ENCODE data around the gene CCDC158. TPM values are rescaled to one million over a fixed set of nuclear protein-coding genes. Genes with fewer than 3 reads are reported as not detected.

The CCDC158 gene
- total and polyA plus RNA-seq, 7 experiments from 2014 or later, result not detected

DNA sequence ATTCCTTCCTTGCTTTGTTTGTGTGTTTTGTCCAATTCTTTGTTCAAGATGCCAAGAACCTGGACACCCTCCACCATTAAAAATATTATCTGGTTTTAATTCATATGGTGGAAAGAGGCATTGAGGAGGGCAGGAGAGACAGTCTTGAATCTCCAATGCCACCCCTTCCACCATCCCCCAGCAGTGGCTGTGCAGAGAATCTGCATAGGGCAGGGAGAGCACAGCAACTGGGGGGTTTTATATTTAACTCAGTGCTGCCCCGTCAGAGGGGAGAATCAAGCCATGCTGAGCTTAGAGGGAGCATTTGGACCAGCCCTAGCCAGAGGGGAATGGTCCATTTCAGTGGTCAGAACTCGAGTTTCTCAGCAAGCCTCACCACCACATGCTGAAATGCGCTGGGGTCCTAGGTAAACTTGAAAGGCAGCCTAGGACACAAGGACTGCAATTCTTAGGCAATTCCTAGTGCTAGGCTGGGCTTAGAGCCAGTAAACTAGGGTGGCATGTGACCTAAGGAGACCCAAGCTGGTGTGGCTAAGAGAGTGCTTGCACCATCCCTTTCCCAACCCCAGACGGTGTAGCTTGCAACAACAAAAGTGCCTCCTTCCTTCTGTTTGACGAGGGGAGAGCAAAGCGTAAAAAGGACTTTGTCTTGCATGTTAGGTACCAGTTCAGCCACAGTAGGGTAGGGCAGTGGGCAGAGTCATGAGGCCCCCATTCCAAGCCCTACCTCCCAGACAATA lies 34.2 kb downstream of the CCDC158 start:
- H3K4me1 Mint-ChIP-seq, result peaks cover 0 to 5% (median 0%) of the 10 kb centered on the region in 7 donors
- no peak for DNase-seq
- no peak overlapping the region for H3K4me3 Mint-ChIP-seq
- H3K27ac ChIP-seq (ENCODE audit: low read depth, low read length), result no peak overlapping the region
- intact Hi-C loops (cut with micrococcal nuclease), result no loop called here
- POLR2A ChIA-PET, result no interaction called here
- H3K27ac Mint-ChIP-seq, result no peak overlapping the region
- no peaks in the 10 kb centered on the region for H3K36me3 ChIP-seq (ENCODE audit: control insufficient read depth in 2 of 3, insufficient read depth in 3 of 3, low read length in 3 of 3)
- CTCF ChIA-PET, result interaction anchor here (1.5 kb wide), 1 partner anchor 9 kb away, joined by 4 read pairs; no protein-coding TSS in a partner anchor
- H3K9me3 Mint-ChIP-seq, result peaks cover 4 to 29% (median 18%) of the 10 kb centered on the region in 11 donors
- H3K9me3 ChIP-seq (ENCODE audit: control insufficient read depth in 2 of 3, low read length in 3 of 3), result no peaks in the 10 kb centered on the region
- no peak for ATAC-seq
- peaks cover 0 to 13% (median 0%) of the 10 kb centered on the region in 5 donors for H3K36me3 Mint-ChIP-seq
- H3K4me3 ChIP-seq (ENCODE audit: low read length), result no peak overlapping the region
- H3K27me3 ChIP-seq (ENCODE audit: control insufficient read depth in 2 of 2, insufficient read depth in 2 of 2, low read length in 2 of 2), result no peaks in the 10 kb centered on the region
- H3K4me1 ChIP-seq (ENCODE audit: control insufficient read depth in 2 of 2, insufficient read depth in 2 of 2, low read length in 2 of 2), result no peaks in the 10 kb centered on the region
- H3K27me3 Mint-ChIP-seq, result peaks cover 20 to 52% (median 36%) of the 10 kb centered on the region in 5 donors

DNA sequence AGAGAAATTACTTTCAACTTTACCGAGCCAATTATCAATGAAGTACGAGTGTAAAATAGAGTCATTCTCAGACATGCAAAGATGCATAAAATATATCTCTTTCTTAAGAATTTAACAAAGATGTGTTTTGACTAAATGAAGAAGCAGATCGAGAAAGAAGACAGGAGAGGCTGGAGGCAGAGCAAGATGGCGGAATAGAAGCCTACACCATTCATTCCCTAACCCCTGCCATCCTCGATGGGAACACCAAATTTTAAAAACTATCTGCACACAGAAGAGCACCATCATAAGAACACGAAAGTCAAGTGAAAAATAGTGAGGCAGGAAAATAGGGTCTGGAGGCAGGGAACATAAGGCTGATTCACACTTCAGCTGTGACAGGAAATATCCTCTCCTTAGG lies 35.0 kb downstream of the CCDC158 start:
- Histone ChIP-seq H3K36me3 (ENCODE audit: control insufficient read depth in 2 of 3, insufficient read depth in 3 of 3, low read length in 3 of 3) (no peaks in the 10 kb centered on the region), H3K4me1 (ENCODE audit: control insufficient read depth in 2 of 2, insufficient read depth in 2 of 2, low read length in 2 of 2) (no peaks in the 10 kb centered on the region), H3K27me3 (ENCODE audit: control insufficient read depth in 2 of 2, insufficient read depth in 2 of 2, low read length in 2 of 2) (no peaks in the 10 kb centered on the region), H3K9me3 (ENCODE audit: control insufficient read depth in 2 of 3, low read length in 3 of 3) (no peaks in the 10 kb centered on the region), H3K27ac (ENCODE audit: low read depth, low read length) (no peak overlapping the region), H3K4me3 (ENCODE audit: low read length) (no peak overlapping the region)
- intact Hi-C loops (cut with micrococcal nuclease), result no loop called here
- ATAC-seq (no peak), DNase-seq (no peak)
- H3K27me3 Mint-ChIP-seq, result peaks cover 17 to 45% (median 36%) of the 10 kb centered on the region in 5 donors
- H3K4me3 Mint-ChIP-seq, result no peak overlapping the region
- peaks cover 0 to 13% (median 0%) of the 10 kb centered on the region in 5 donors for H3K36me3 Mint-ChIP-seq
- ChIA-PET CTCF (no interaction called here), POLR2A (no interaction called here)
- H3K9me3 Mint-ChIP-seq, result peaks cover 4 to 28% (median 18%) of the 10 kb centered on the region in 11 donors
- no peak overlapping the region for H3K27ac Mint-ChIP-seq
- H3K4me1 Mint-ChIP-seq, result peaks cover 0 to 5% (median 0%) of the 10 kb centered on the region in 7 donors

DNA sequence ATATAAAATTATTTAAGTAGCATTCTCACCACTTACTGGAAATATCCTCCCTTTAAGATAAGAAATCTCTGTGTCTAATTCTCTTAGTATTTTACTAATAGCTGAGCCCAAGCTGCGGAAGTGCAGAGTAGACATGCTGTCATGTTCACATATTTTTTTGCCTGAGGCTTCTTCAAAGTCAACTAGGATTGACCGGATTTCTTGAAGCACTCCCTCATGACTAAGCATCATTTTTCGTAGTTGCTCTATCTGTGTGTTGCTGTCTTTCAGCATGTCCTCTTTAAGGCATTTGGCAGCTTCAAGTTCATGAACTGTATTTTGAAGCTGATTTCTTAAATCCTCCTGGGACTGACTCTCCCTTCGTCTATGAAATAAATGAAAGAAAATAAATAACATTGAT lies 36.9 kb downstream of the CCDC158 start:
- H3K36me3 Mint-ChIP-seq, result peaks cover 0 to 7% (median 0%) of the 10 kb centered on the region in 5 donors
- intact Hi-C loops (cut with micrococcal nuclease), result loop anchor here in 1 of 2 donors (1.0 kb wide), 1 partner anchor 13 kb away; no protein-coding TSS in a partner anchor

DNA sequence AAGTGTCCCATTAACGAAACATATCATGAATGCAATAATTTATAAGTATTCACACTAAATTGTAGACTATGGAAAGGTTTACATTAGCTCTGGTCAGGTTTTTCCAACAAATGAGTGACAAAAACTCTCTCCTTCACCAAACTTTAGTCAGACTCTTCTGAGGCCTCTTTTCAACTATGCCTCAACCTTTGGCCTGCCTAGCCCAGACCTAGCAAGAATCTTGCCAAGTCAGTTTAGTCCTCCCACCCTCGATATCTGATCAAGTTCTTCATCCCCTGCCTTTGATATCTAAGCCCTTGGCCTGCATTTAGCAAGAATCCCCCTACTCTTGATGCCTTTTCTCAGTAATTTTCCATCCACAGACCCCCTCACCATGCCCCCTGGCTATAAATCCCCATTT lies 37.9 kb downstream of the CCDC158 start:
- no peak for ATAC-seq
- Histone ChIP-seq H3K27ac (ENCODE audit: low read depth, low read length) (no peak overlapping the region), H3K36me3 (ENCODE audit: control insufficient read depth in 2 of 3, insufficient read depth in 3 of 3, low read length in 3 of 3) (no peaks in the 10 kb centered on the region), H3K27me3 (ENCODE audit: control insufficient read depth in 2 of 2, insufficient read depth in 2 of 2, low read length in 2 of 2) (no peaks in the 10 kb centered on the region), H3K9me3 (ENCODE audit: control insufficient read depth in 2 of 3, low read length in 3 of 3) (no peaks in the 10 kb centered on the region), H3K4me3 (ENCODE audit: low read length) (no peak overlapping the region), H3K4me1 (ENCODE audit: control insufficient read depth in 2 of 2, insufficient read depth in 2 of 2, low read length in 2 of 2) (no peaks in the 10 kb centered on the region)
- peaks cover 0 to 13% (median 0%) of the 10 kb centered on the region in 11 donors for H3K9me3 Mint-ChIP-seq
- ChIA-PET CTCF (no interaction called here), POLR2A (no interaction called here)
- H3K36me3 Mint-ChIP-seq, result no peaks in the 10 kb centered on the region
- H3K27ac Mint-ChIP-seq, result no peak overlapping the region
- peaks cover 0 to 5% (median 0%) of the 10 kb centered on the region in 7 donors for H3K4me1 Mint-ChIP-seq
- H3K27me3 Mint-ChIP-seq, result peaks cover 8 to 19% (median 14%) of the 10 kb centered on the region in 5 donors
- DNase-seq, result no peak
- intact Hi-C loops (cut with micrococcal nuclease), result no loop called here
- no peak overlapping the region for H3K4me3 Mint-ChIP-seq

More for the DNA sequence above, 36.9 kb downstream of the CCDC158 start:
- CTCF ChIA-PET, result no interaction called here
- Histone ChIP-seq H3K27me3 (ENCODE audit: control insufficient read depth in 2 of 2, insufficient read depth in 2 of 2, low read length in 2 of 2) (no peaks in the 10 kb centered on the region), H3K36me3 (ENCODE audit: control insufficient read depth in 2 of 3, insufficient read depth in 3 of 3, low read length in 3 of 3) (no peaks in the 10 kb centered on the region), H3K4me3 (ENCODE audit: low read length) (no peak overlapping the region), H3K27ac (ENCODE audit: low read depth, low read length) (no peak overlapping the region), H3K9me3 (ENCODE audit: control insufficient read depth in 2 of 3, low read length in 3 of 3) (no peaks in the 10 kb centered on the region), H3K4me1 (ENCODE audit: control insufficient read depth in 2 of 2, insufficient read depth in 2 of 2, low read length in 2 of 2) (no peaks in the 10 kb centered on the region)
- POLR2A ChIA-PET, result no interaction called here
- H3K4me1 Mint-ChIP-seq, result peaks cover 0 to 5% (median 0%) of the 10 kb centered on the region in 7 donors
- H3K27me3 Mint-ChIP-seq, result peaks cover 8 to 26% (median 21%) of the 10 kb centered on the region in 5 donors
- DNase-seq (no peak), ATAC-seq (no peak)
- peaks cover 0 to 19% (median 6%) of the 10 kb centered on the region in 11 donors for H3K9me3 Mint-ChIP-seq
- no peak overlapping the region for H3K27ac Mint-ChIP-seq
- no peak overlapping the region for H3K4me3 Mint-ChIP-seq

DNA sequence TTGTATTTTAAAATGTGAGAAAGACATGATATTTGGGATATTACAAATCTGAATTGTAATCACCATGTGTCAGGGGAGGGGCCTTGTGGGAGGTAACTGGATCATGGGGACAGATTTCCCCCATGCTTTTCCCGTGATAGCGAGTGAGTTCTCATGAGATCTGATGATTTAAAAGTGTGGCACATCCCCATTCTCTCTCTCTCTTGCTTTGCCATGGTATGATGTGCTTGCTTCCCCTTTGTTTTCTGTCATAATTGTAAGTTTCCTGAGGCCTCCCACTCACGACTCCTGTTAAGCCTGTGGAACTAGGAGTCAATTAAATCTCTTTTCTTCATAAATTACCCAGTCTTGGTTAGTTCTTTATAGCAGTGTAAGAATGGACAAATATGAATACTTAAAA lies 39.0 kb downstream of the CCDC158 start:
- ATAC-seq (no peak), DNase-seq (no peak)
- Mint-ChIP-seq H3K27me3 (peaks cover 10 to 19% (median 14%) of the 10 kb centered on the region in 5 donors), H3K4me1 (peaks cover 0 to 5% (median 0%) of the 10 kb centered on the region in 7 donors), H3K9me3 (peaks cover 0 to 13% (median 0%) of the 10 kb centered on the region in 11 donors), H3K27ac (no peak overlapping the region), H3K36me3 (no peaks in the 10 kb centered on the region), H3K4me3 (no peak overlapping the region)
- Histone ChIP-seq H3K27ac (ENCODE audit: low read depth, low read length) (no peak overlapping the region), H3K36me3 (ENCODE audit: control insufficient read depth in 2 of 3, insufficient read depth in 3 of 3, low read length in 3 of 3) (no peaks in the 10 kb centered on the region), H3K27me3 (ENCODE audit: control insufficient read depth in 2 of 2, insufficient read depth in 2 of 2, low read length in 2 of 2) (no peaks in the 10 kb centered on the region), H3K4me3 (ENCODE audit: low read length) (no peak overlapping the region), H3K4me1 (ENCODE audit: control insufficient read depth in 2 of 2, insufficient read depth in 2 of 2, low read length in 2 of 2) (no peaks in the 10 kb centered on the region), H3K9me3 (ENCODE audit: control insufficient read depth in 2 of 3, low read length in 3 of 3) (no peaks in the 10 kb centered on the region)
- intact Hi-C loops (cut with micrococcal nuclease), result no loop called here
- ChIA-PET POLR2A (no interaction called here), CTCF (no interaction called here)

DNA sequence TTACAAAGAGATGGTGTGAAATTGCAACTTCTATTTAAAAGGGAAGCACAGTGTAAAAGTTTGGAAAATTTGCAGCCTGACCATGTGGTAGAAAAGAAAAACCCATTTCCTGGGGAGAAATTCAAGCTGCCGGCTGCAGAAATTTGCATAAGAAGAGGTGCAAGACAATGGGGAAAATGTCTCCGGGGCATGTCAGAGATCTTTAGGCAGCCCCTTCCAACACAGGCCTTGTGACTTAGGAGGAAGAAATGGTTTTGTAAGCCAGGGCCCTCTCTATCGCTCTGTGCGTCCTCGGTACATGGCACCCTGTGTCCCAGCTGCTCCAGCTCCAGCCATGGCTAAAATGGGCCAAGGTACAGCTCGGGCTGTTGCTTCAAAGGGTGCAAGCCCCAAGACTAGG lies 40.4 kb downstream of the CCDC158 start:
- CTCF ChIA-PET, result no interaction called here
- Mint-ChIP-seq H3K27ac (no peak overlapping the region), H3K4me3 (no peak overlapping the region), H3K4me1 (peaks cover 0 to 5% (median 0%) of the 10 kb centered on the region in 7 donors), H3K9me3 (peaks cover 0 to 10% (median 0%) of the 10 kb centered on the region in 11 donors), H3K36me3 (no peaks in the 10 kb centered on the region), H3K27me3 (peaks cover 9 to 14% (median 12%) of the 10 kb centered on the region in 5 donors)
- Histone ChIP-seq H3K36me3 (ENCODE audit: control insufficient read depth in 2 of 3, insufficient read depth in 3 of 3, low read length in 3 of 3) (no peaks in the 10 kb centered on the region), H3K4me1 (ENCODE audit: control insufficient read depth in 2 of 2, insufficient read depth in 2 of 2, low read length in 2 of 2) (no peaks in the 10 kb centered on the region), H3K9me3 (ENCODE audit: control insufficient read depth in 2 of 3, low read length in 3 of 3) (no peaks in the 10 kb centered on the region), H3K4me3 (ENCODE audit: low read length) (no peak overlapping the region), H3K27me3 (ENCODE audit: control insufficient read depth in 2 of 2, insufficient read depth in 2 of 2, low read length in 2 of 2) (no peaks in the 10 kb centered on the region), H3K27ac (ENCODE audit: low read depth, low read length) (no peak overlapping the region)
- no peak for ATAC-seq
- POLR2A ChIA-PET, result no interaction called here
- no peak for DNase-seq
- intact Hi-C loops (cut with micrococcal nuclease), result no loop called here
